MM.1S (cell line): ENCODE results near the gene MIA2.
A peak's percentile ranks its signal among the peaks of the same experiment; 100 is the strongest.

Experiments used
- DNase-seq: peaks from one replicate; pipeline ENCODE4 v3.0.0-alpha.2; 2015
- H2AFZ ChIP-seq: fragments of 300-600 bp; sonication (generic); 2 replicates; pipeline ENCODE4 v1.6.0; 2016; ENCODE audit warnings: antibody characterized with exemption, low read length
- H3F3A ChIP-seq: fragments of 300-600 bp; sonication (generic); 2 replicates; pipeline ENCODE4 v1.6.1; 2016; ENCODE audit warnings: mild to moderate bottlenecking, antibody characterized with exemption, low read length, moderate library complexity, mixed read lengths; ENCODE audit not compliant: insufficient read depth
- H3K27ac ChIP-seq: fragments of 300-600 bp; sonication (generic); 2 replicates; pipeline ENCODE4 v1.5.1; 2016; ENCODE audit warnings: mild to moderate bottlenecking, low read length
- H3K27me3 ChIP-seq: fragments of 300-600 bp; sonication (generic); replicated peaks from 2 replicates; pipeline ENCODE4 v1.6.0; 2016; ENCODE audit warnings: low read length; ENCODE audit not compliant: insufficient read depth
- H3K36me3 ChIP-seq: fragments of 300-600 bp; sonication (generic); replicated peaks from 2 replicates; pipeline ENCODE4 v1.6.1; 2016; ENCODE audit warnings: mild to moderate bottlenecking, low read length, mixed read lengths; ENCODE audit not compliant: insufficient read depth
- H3K4me1 ChIP-seq: fragments of 300-600 bp; sonication (generic); 2 replicates; pipeline ENCODE4 v1.6.1; 2016; ENCODE audit warnings: low read length, mixed read lengths
- H3K4me2 ChIP-seq: fragments of 300-600 bp; sonication (generic); 2 replicates; pipeline ENCODE4 v1.6.0; 2016; ENCODE audit warnings: low read depth, low read length
- H3K4me3 ChIP-seq: fragments of 300-600 bp; sonication (generic); 2 replicates; pipeline ENCODE4 v1.5.1; 2016; ENCODE audit warnings: low read length, mixed read lengths
- H3K79me2 ChIP-seq: fragments of 300-600 bp; sonication (generic); 2 replicates; pipeline ENCODE4 v1.6.1; 2016; ENCODE audit warnings: mixed run types, low read length, mixed read lengths
- H3K9ac ChIP-seq: fragments of 300-600 bp; sonication (generic); 2 replicates; pipeline ENCODE4 v1.6.1; 2016; ENCODE audit warnings: low read length, mixed read lengths
- H3K9me2 ChIP-seq: fragments of 300-600 bp; sonication (generic); replicated peaks from 2 replicates; pipeline ENCODE4 v1.6.1; 2016; ENCODE audit warnings: mild to moderate bottlenecking, low read length, mixed read lengths; ENCODE audit not compliant: insufficient read depth
- H3K9me3 ChIP-seq: fragments of 300-600 bp; sonication (generic); replicated peaks from 2 replicates; pipeline ENCODE4 v1.6.1; 2016; ENCODE audit warnings: mild to moderate bottlenecking, low read length, mixed read lengths; ENCODE audit not compliant: insufficient read depth
- H4K20me1 ChIP-seq: fragments of 300-600 bp; sonication (generic); 2 replicates; pipeline ENCODE4 v1.6.1; 2016; ENCODE audit warnings: mild to moderate bottlenecking, low read length, moderate library complexity, mixed read lengths; ENCODE audit not compliant: insufficient read depth
- CTCF ChIP-seq: fragments of 300-600 bp; sonication (generic); IDR thresholded peaks from 2 replicates; pipeline ENCODE4 v1.5.1; 2016; ENCODE audit warnings: antibody characterized with exemption, low read length, mixed read lengths
- EZH2 ChIP-seq: fragments of 300-600 bp; sonication (generic); optimal IDR thresholded peaks from 2 replicates; pipeline ENCODE3; 2017; ENCODE audit warnings: low read depth, mild to moderate bottlenecking, antibody characterized with exemption, low read length, mixed read lengths
- EZH2phosphoT487 ChIP-seq: fragments of 300-600 bp; sonication (generic); IDR thresholded peaks from 2 replicates; pipeline ENCODE4 v1.6.1; 2018; ENCODE audit warnings: antibody characterized with exemption, low read length

MIA2 gene

GRCh38 chr14:39398382-39398781 lies 164.7 kb downstream of the MIA2 start:
- DNase-seq, result peak; percentile 54
- Histone ChIP-seq H3K79me2 (no peaks in the 10 kb centered on the region), H3K27ac (peak overlapping the region; percentile 44; the same call in 1 of the 2 replicates), H3K27me3 (no peaks in the 10 kb centered on the region), H3K4me3 (no peak overlapping the region), H3F3A (peaks cover 4% of the 10 kb centered on the region; the same call in 1 of the 2 replicates), H3K36me3 (no peaks in the 10 kb centered on the region), H4K20me1 (no peaks in the 10 kb centered on the region), H2AFZ (no peak overlapping the region), H3K4me2 (peak overlapping the region; percentile 41), H3K9me3 (no peaks in the 10 kb centered on the region), H3K4me1 (0 out of 2 replicates have a peak, but pooled peaks cover 4% of the 10 kb centered on the region), H3K9me2 (no peaks in the 10 kb centered on the region), H3K9ac (no peak overlapping the region)
- no peak for TF ChIP-seq EZH2
- no peak for TF ChIP-seq CTCF
- no peak for TF ChIP-seq EZH2phosphoT487

DNA sequence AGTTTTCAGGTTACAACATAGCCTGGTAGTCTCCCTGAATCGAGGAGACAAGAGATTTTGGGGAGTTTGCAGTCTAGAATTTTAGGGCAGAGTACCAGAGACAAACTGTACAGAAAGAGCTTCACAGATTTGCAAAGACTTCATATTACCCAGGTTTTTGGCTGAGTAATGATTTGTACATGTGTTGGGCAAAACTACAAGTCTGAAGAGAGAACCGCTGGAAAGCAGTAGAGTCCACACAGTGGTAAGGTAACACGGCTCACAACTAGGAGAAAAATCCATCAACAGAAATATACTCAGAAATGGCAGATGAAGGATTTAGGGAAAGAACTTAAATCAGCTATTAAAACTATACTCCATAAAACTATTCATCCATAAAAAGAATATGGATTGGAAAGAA lies 172.8 kb downstream of the MIA2 start:
- Histone ChIP-seq H3K4me1 (no peaks in the 10 kb centered on the region), H3K9ac (no peak overlapping the region), H3K36me3 (no peaks in the 10 kb centered on the region), H3K79me2 (peaks cover 4% of the 10 kb centered on the region), H3K4me3 (no peak overlapping the region), H4K20me1 (no peaks in the 10 kb centered on the region), H3F3A (no peaks in the 10 kb centered on the region), H3K27ac (no peak overlapping the region), H2AFZ (no peak overlapping the region), H3K27me3 (no peaks in the 10 kb centered on the region), H3K4me2 (no peak overlapping the region), H3K9me2 (no peaks in the 10 kb centered on the region), H3K9me3 (no peaks in the 10 kb centered on the region)
- TF ChIP-seq EZH2 (no peak), CTCF (no peak), EZH2phosphoT487 (no peak)
- DNase-seq, result no peak

GRCh38 chr14:39416072-39416471 lies 182.4 kb downstream of the MIA2 start:
- no peaks in the 10 kb centered on the region for H3K9me2 ChIP-seq
- no peak overlapping the region for H2AFZ ChIP-seq
- H3K4me2 ChIP-seq, result no peak overlapping the region
- H3K27me3 ChIP-seq, result no peaks in the 10 kb centered on the region
- no peaks in the 10 kb centered on the region for H4K20me1 ChIP-seq
- no peaks in the 10 kb centered on the region for H3K9me3 ChIP-seq
- peaks cover 16% of the 10 kb centered on the region for H3K79me2 ChIP-seq
- 0 out of 2 replicates have a peak, but pooled peaks cover 4% of the 10 kb centered on the region for H3K36me3 ChIP-seq
- no peak overlapping the region for H3K9ac ChIP-seq
- no peaks in the 10 kb centered on the region for H3F3A ChIP-seq
- TF ChIP-seq CTCF (no peak), EZH2 (no peak)
- no peak for DNase-seq
- H3K4me1 ChIP-seq, result no peaks in the 10 kb centered on the region
- H3K4me3 ChIP-seq, result no peak overlapping the region
- H3K27ac ChIP-seq, result no peak overlapping the region
